ENCODE data around the gene KRT77. TPM values are rescaled to one million over a fixed set of nuclear protein-coding genes. Genes with fewer than 3 reads are reported as not detected.
"Not testable (repeated sequence)": the region's sequence is repeated elsewhere in the genome, so short reads cannot be mapped to it uniquely, and the experiment has no call there.

Gene KRT77
- total RNA-seq, 1 donor from 2014 or later, result not detected

DNA sequence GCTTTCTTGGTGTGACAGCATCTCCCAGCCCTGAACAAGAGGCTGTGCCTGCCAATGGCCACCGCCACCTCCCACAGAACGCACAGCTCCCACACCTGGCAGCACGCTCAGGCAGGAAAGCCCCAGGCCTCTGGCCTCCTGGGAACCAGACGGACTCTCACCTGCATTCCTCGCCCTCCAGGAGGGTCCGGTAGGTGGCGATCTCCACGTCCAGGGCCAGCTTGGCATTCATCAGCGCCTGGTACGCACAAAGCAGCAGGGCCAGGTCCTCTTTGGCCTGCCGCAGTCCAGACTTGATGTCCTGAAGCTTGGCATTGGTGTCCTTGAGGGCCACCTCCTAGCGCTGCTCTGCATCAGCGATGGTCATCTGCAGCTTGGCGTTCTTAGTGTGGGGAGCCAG is 12.1 kb upstream of the KRT77 start:
- Mint-ChIP-seq H3K9me3 (ENCODE audit: low read depth) (no peaks in the 10 kb centered on the region), H3K27me3 (ENCODE audit: low read depth) (peaks cover 69% of the 10 kb centered on the region), H3K36me3 (ENCODE audit: low read depth) (no peaks in the 10 kb centered on the region), H3K4me1 (ENCODE audit: low read depth) (peaks cover 3% of the 10 kb centered on the region), H3K4me3 (ENCODE audit: unreplicated experiment) (no peak overlapping the region), H3K27ac (ENCODE audit: unreplicated experiment) (no peak overlapping the region)
- TF ChIP-seq CTCF (IDR thresholded peaks at IDR 0.05), result no peak
- DNase-seq (ENCODE audit: low spot score), result peak; percentile 73

DNA sequence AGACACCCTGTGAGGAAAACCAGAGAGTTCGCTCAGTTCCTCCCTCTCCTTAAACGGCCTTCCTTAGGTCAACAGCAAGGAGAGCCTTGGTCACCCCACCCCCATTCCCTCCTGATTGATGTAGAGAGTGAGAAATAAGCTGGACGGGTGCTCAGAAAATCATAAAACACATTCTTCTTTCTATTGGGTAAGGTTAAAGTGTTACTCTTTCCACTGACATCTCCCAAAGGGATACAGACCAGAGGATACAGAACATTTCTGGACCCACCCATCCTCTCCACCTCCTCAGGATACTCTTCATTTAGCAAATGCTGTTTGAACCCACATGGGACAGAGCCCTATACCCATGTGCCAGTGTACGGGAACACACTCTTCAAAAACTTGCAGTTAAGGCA is 11.6 kb upstream of the KRT77 start:
- no peak for TF ChIP-seq CTCF (IDR thresholded peaks at IDR 0.05)
- DNase-seq (ENCODE audit: low spot score), result no peak
- Mint-ChIP-seq H3K27ac (ENCODE audit: unreplicated experiment) (no peak overlapping the region), H3K9me3 (ENCODE audit: low read depth) (no peaks in the 10 kb centered on the region), H3K36me3 (ENCODE audit: low read depth) (no peaks in the 10 kb centered on the region), H3K4me1 (ENCODE audit: low read depth) (peaks cover 3% of the 10 kb centered on the region), H3K4me3 (ENCODE audit: unreplicated experiment) (no peak overlapping the region), H3K27me3 (ENCODE audit: low read depth) (peaks cover 64% of the 10 kb centered on the region)

- H3K4me3 Mint-ChIP-seq (ENCODE audit: unreplicated experiment), result peak overlapping the region; percentile 35
- H3K9me3 Mint-ChIP-seq (ENCODE audit: low read depth), result no peaks in the 10 kb centered on the region
- H3K27ac Mint-ChIP-seq (ENCODE audit: unreplicated experiment), result no peak overlapping the region
- H3K27me3 Mint-ChIP-seq (ENCODE audit: low read depth), result peaks cover 66% of the 10 kb centered on the region
- H3K36me3 Mint-ChIP-seq (ENCODE audit: low read depth), result no peaks in the 10 kb centered on the region
- no peak for DNase-seq (ENCODE audit: low spot score)
- no peak for TF ChIP-seq CTCF (IDR thresholded peaks at IDR 0.05)
- peaks cover 3% of the 10 kb centered on the region for H3K4me1 Mint-ChIP-seq (ENCODE audit: low read depth)
Measured at GRCh38 chr12:52713960-52714886, 10.9 kb upstream of the KRT77 start.

- H3K9me3 Mint-ChIP-seq (ENCODE audit: low read depth); H3K36me3 Mint-ChIP-seq (ENCODE audit: low read depth); H3K27ac Mint-ChIP-seq (ENCODE audit: unreplicated experiment); H3K4me1 Mint-ChIP-seq (ENCODE audit: low read depth); H3K4me3 Mint-ChIP-seq (ENCODE audit: unreplicated experiment); DNase-seq (ENCODE audit: low spot score): not testable (repeated sequence)
- H3K27me3 Mint-ChIP-seq (ENCODE audit: low read depth), result peaks cover 72% of the 10 kb centered on the region
Measured at GRCh38 chr12:52712122-52712521, 8.8 kb upstream of the KRT77 start.

- no peaks in the 10 kb centered on the region for H3K9me3 Mint-ChIP-seq (ENCODE audit: low read depth)
- peaks cover 69% of the 10 kb centered on the region for H3K27me3 Mint-ChIP-seq (ENCODE audit: low read depth)
- H3K36me3 Mint-ChIP-seq (ENCODE audit: low read depth), result no peaks in the 10 kb centered on the region
- H3K27ac Mint-ChIP-seq (ENCODE audit: unreplicated experiment), result no peak overlapping the region
- peaks cover 3% of the 10 kb centered on the region for H3K4me1 Mint-ChIP-seq (ENCODE audit: low read depth)
- no peak overlapping the region for H3K4me3 Mint-ChIP-seq (ENCODE audit: unreplicated experiment)
- no peak for DNase-seq (ENCODE audit: low spot score)
- TF ChIP-seq CTCF (IDR thresholded peaks at IDR 0.05), result no peak
Measured at GRCh38 chr12:52710730-52711129, 7.4 kb upstream of the KRT77 start.

DNA sequence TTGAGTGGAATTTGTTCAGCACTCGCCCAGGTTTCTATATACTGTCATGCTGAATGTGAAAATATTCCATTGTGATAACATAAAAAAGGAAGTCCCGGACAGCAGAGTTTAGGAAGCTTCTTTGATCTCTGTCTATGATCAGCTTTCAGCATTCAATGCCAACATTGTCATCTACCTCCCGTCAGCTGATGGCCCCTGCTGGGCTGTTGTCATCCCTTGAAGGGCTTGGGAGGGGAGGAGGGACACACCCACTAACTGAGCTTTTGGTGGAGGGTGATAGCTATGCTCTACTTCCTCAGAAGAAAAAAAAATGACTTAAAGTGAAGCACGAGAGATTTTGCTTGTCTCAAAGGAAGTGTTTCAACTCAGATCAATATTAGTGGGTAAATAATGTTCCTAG is 4.7 kb upstream of the KRT77 start:
- DNase-seq (ENCODE audit: low spot score), result no peak
- Mint-ChIP-seq H3K27ac (ENCODE audit: unreplicated experiment) (no peak overlapping the region), H3K4me1 (ENCODE audit: low read depth) (no peaks in the 10 kb centered on the region), H3K4me3 (ENCODE audit: unreplicated experiment) (no peak overlapping the region), H3K36me3 (ENCODE audit: low read depth) (no peaks in the 10 kb centered on the region), H3K9me3 (ENCODE audit: low read depth) (no peaks in the 10 kb centered on the region), H3K27me3 (ENCODE audit: low read depth) (peaks cover 57% of the 10 kb centered on the region)
- no peak for TF ChIP-seq CTCF (IDR thresholded peaks at IDR 0.05)

All from chondrocyte (in vitro differentiated cells).